GM21526 (cell line): ENCODE results near the gene MSI2.

Source experiments
- ATAC-seq: cut with Tn5 transposase; IDR thresholded peaks from one replicate; pipeline ENCODE4 v1.9.1; 2021; ENCODE audit warnings: moderate library complexity; ENCODE audit not compliant: unreplicated experiment, low FRiP score

MSI2 gene

GRCh38 chr17:57638284-57638683 is 382.0 kb downstream of the MSI2 start:
- ATAC-seq, result no peak

DNA sequence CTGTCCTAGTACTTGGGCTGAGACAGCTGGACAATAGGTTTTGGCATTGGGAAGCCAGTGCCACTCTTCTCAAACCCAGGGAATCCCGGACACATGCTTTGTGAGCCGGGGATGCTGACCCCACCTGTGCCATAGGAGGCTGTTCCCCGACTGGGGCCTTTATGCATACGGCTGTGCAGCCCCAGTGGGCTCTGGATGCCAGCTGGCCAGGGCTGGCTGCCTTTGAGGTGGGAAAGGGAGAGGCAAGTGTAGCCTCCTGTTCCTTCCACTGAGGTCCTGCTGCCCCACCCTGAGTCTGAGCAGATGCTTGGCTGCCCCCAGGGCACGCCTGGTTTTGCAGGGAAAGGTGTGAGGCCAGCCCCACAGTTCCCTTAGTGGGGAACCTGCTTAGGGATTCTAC is 383.1 kb downstream of the MSI2 start:
- ATAC-seq, result no peak

- ATAC-seq, result no peak
Measured at GRCh38 chr17:57640079-57640478, 383.8 kb downstream of the MSI2 start.

DNA sequence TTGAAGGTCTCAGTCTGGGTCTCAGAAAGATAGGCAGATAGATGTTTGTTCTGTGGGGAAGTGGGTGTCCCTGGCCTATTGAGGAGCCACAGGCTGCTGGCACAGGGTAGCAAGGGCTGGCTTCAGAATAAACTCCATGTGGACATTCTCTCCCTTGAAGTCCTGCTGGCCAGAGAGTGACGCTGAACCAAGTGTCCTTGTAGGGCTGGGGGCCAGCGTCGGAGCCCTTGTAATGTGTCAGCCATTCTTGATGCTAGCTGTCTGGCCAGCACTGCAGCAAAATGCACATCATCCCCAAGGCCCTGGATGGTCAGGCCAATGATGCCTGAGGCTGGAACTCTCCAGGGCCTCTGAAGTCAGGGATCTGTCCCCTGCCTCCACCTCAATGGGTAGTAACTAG is 385.4 kb downstream of the MSI2 start:
- ATAC-seq, result no peak

- ATAC-seq, result no peak
Measured at GRCh38 chr17:57643062-57643461, 386.7 kb downstream of the MSI2 start.

- no peak for ATAC-seq
Measured at GRCh38 chr17:57644326-57644725, 388.0 kb downstream of the MSI2 start.

DNA sequence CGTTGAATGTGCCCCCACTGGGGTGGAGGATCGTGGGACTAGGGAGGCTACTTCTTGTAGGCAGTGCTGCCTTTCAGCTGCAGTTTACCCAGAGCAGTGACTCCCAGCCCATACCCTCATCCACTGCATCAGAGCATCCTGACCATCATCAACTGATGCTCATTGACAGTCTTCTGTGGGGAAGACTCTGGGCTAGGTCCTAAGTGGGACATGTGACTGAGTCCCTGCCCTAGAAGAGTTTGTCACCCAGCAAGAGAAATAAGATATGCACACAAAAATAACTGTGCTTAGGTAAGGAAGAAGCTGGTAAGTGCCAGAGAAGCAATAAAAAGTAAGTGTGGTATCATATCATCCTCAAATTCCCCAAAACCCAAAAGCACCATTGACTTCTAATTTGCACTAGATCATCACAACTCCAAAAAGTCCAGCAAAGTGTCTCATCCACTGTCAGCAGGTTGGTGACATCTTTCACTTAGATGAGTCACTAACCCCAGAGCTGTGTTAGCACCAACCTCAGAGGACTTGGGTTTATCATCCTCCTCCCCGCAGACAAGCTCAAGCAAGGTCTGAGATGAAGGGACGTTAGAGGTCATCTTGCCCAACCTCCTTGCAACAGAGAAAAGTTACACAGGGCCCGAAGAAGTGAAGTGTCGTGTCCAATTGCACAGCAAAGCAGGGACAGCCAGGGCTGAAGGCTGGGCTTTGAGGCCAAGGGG is 389.8 kb downstream of the MSI2 start:
- ATAC-seq, result no peak

DNA sequence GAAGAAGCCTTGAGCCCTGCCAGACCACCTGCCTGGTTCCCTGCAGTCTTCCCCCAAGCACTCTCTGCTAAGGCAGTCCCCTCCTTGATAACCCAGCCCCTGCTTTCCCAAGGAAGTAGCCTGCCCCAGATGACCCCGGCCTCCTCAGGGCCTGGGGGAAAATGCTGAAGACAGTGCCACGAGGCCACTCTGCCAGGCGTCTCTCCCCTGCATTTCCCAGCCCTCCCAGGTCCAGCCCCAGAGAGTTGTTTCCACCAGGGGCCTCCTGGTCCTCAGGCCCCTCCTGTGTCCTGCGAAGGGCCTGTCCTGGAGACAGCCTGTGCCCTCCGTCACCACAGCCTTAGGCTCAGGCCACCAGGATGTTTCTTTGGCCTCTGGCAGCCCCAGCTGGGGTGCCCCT is 392.4 kb downstream of the MSI2 start:
- no peak for ATAC-seq

DNA sequence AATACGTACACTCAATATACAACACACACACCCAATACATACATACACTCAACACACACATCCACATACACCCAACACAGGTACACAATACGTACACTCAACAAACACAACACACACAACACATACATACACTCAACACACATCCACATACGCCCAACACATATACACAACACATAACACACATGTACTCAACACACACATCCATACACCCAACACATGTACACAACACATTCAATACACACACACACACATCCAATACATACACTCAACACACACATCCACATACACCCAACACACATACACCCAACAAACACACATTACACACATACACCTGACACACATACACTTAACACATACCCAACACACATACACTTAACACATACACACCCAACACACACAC is 392.9 kb downstream of the MSI2 start:
- ATAC-seq, result no peak

DNA sequence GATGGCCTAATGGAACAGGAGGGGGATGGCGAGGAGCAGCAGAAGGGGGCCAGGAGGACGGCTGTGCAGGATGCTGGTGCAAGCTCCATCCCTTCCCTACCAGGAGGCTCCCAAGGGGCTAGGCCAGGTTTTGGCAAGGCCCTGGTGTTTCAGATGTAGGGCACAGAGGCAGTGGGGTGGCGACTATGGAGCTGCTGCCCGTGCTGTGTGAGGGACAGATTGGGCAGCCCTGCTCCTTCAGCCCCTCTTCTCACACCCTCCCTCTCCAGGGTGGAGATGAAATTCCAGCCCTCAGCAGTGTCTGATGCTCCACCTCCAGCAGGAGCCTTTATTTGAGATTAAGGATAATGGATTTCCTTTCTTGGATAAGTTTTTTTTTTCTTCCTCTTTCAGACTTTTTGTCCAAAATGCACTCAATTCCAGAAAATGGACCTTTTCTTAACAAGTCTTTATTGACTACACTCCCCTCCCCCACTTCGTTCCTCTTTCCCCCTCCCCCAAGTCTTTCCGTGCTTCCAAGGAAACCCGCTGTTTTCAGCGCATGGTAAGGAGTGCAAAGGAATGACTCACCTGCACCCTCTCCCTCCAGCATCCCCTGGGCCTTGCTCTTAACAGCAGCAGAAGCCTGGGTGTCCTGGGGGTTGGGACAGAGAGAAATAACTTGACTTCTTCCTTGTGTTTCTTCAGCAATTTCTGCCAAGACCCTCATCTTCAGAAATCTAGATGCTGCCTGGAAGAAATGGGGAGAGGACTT is 393.6 kb downstream of the MSI2 start:
- no peak for ATAC-seq

DNA sequence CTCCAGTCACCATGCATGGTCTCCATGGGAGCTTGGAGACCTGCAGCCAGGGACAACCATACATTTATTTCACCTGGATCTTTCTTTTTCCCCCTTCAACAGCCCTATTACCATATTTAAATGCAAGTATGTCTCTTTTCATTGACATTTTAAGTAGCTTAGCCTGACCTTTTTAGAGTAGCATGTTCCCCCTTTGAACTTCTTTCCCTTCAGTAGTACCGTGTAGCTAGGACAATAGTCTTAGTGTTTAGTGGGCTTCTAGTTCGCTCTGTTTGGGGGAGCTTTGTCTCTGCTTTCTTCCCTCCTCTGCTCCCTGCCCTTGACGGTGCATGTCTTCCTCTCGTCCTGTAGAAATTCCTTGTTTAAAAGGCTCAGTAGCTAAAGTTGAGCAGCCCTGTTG is 394.2 kb downstream of the MSI2 start:
- no peak for ATAC-seq

DNA sequence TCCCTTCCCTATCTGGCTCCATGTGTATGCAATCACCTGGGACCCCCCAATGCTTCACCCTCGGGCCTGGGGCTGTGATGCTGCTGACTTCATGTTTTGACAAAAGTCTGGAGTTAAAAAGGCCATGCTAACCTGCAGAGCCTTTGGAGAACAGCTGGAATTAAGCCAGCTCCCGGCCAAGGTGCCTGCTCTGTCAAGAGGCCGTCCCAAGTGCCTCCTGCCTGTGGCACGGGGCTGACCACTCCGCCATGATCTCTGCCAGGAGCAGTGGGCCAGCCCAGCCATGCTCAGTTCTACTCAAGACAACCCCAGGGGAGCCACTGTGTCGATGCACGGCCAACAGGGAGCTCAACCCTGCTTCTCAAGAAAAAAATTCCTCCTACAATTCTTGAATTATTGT is 395.1 kb downstream of the MSI2 start:
- no peak for ATAC-seq

DNA sequence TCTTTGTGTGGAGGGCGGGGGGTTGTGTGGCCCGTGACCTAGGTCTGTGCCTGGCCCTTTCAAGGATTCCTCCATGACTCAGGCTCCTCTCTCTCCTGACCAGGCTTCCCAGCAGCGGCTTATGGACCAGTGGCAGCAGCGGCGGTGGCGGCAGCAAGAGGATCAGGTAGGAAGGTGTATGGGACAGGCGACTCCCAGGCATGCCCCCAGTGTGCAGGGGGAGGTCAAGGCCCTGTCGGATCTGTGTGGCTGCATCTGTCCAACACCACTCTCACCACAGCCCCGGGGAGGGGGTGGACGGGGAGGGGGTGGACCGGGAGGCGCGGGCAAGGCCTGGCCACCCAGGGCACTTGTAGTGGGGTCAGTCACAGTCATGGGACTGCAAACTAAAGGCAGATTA is 395.7 kb downstream of the MSI2 start:
- no peak for ATAC-seq

GRCh38 chr17:57652811-57653210 is 396.5 kb downstream of the MSI2 start:
- no peak for ATAC-seq

DNA sequence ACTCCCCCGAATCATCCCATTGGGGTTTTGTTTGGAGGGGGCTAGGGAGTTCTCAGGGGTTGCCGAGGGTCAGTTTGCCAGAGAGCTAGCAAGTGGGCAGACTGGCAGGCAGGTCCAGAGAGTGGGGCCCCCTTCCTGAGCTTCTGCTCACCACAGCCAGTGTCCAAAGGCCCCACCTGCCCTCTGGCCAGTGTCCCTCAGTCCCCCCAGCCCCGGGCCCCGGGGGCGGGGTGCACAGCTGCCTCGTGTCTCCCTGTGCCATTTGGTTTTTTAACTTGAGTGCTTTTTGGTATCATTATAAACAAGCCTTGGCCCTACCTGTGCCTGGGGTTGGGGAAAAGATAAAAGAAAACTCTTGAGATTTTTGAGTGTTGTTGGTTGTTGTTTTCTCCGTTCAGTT is 397.0 kb downstream of the MSI2 start:
- no peak for ATAC-seq

- ATAC-seq, result no peak
Measured at GRCh38 chr17:57654040-57654775, 397.9 kb downstream of the MSI2 start.

DNA sequence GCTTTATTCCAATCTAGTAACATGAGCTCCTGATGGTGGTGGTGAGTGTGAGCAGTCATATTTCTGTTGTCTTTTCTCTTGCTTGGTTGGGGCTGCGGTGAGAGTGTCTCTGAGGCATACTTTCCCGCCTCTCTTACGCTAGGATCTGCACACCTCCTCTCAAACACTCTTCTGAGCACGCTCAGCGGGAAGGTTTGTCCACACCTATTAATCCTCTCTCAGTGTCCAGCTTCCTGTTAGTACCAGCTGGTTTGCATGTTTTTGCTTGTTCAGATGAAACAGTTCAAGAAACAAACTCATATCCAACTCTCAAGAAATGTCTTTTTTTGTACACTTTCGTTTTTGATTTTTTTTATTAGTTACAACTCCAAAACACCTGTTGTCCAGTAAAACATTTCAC is 399.2 kb downstream of the MSI2 start:
- no peak for ATAC-seq

DNA sequence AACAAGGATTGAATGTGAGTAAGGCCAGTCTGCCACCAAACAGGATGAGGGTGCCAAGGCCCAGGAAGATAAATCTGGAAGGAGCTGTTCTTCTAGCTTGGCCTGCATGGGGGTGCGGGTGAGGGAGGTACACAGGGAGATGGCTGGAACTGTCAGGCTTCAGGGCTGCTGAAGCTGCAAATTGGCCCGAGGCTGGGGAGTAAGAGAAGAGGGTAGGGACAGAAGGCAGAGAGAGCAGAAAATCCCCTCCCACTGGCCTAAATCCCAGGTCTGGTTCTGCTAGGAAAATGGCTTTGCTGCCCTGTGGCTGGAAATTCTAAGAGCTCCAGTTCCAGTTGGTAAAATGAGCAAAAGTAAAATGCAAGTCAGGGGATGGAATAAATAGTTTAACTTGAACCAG is 400.9 kb downstream of the MSI2 start:
- ATAC-seq, result no peak

GRCh38 chr17:57662041-57662440 is 405.7 kb downstream of the MSI2 start:
- no peak for ATAC-seq

DNA sequence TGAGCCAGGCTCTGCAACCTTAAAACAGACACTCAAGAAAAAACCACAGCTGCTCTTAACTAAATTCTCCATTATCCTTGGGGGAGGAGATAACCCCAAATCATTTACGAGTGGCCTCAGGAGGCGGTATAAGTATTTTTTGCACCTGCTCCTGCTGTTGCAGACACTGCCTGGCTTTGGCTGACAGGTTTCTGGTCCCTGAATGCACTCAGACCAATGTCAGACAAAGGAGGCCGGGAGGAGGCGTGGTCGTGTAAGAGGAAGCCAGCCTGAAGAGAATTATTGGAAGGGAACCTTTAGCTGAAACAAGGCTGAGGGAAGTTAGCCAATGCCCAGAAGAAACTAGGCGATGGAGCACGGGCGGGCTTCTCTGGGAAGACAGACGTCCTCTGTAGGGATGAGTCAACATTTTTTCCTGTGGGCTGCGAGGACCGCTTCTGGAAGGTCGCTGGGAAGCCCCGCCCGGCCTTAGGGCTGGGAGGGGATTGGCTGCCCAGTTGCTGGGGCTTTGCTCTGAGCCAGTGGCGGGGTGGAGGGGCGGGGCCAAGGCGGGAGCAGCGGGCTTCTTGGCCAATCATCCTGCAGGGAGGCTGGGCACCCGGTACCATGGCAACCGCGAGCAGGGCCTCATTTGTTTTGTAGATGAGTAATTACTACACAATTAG is 406.5 kb downstream of the MSI2 start:
- ATAC-seq, result no peak
